NCI-H187 (cell line): ENCODE results near the gene RHOBTB1.

Experiments used
- DNase-seq, 2 experiments: peaks; one replicate each; lab custom pipeline; 2025; lab: John Stamatoyannopoulos, UW

RHOBTB1 gene

GRCh38 chr10:60942134-60942787 is 1.7 kb downstream of the RHOBTB1 start:
- DNase-seq = no peak

- no peak for DNase-seq
These were observed 3.5 kb downstream of the RHOBTB1 start for GRCh38 chr10:60940446-60940845.

- no peak for DNase-seq
These were observed 6.0 kb downstream of the RHOBTB1 start for GRCh38 chr10:60937784-60938654.

- no peak for DNase-seq
These were observed 7.0 kb downstream of the RHOBTB1 start for GRCh38 chr10:60937022-60937421.

- no peak for DNase-seq
These were observed 9.5 kb downstream of the RHOBTB1 start for GRCh38 chr10:60934215-60935175.

- no peak for DNase-seq
These were observed 11.2 kb downstream of the RHOBTB1 start for GRCh38 chr10:60932756-60933155.

- DNase-seq = no peak
These were observed 13.7 kb downstream of the RHOBTB1 start for GRCh38 chr10:60930237-60930636.

GRCh38 chr10:60921633-60922032 is 22.4 kb downstream of the RHOBTB1 start:
- no peak for DNase-seq

- DNase-seq = no peak
These were observed 23.5 kb downstream of the RHOBTB1 start for GRCh38 chr10:60920479-60920878.

- DNase-seq = no peak
These were observed 24.4 kb downstream of the RHOBTB1 start for GRCh38 chr10:60919551-60919950.

GRCh38 chr10:60917331-60918280 is 26.4 kb downstream of the RHOBTB1 start:
- no peak for DNase-seq

GRCh38 chr10:60916025-60916424 is 28.0 kb downstream of the RHOBTB1 start:
- no peak for DNase-seq

GRCh38 chr10:60914690-60915141 is 29.3 kb downstream of the RHOBTB1 start:
- DNase-seq = no peak

- DNase-seq = no peak
These were observed 30.3 kb downstream of the RHOBTB1 start for GRCh38 chr10:60913657-60914056.

GRCh38 chr10:60913071-60913470 is 30.9 kb downstream of the RHOBTB1 start:
- no peak for DNase-seq

GRCh38 chr10:60911715-60912114 is 32.3 kb downstream of the RHOBTB1 start:
- no peak for DNase-seq

- DNase-seq = no peak
These were observed 32.8 kb downstream of the RHOBTB1 start for GRCh38 chr10:60911216-60911615.

GRCh38 chr10:60910543-60910942 is 33.4 kb downstream of the RHOBTB1 start:
- no peak for DNase-seq

GRCh38 chr10:60908896-60909295 is 35.1 kb downstream of the RHOBTB1 start:
- DNase-seq = no peak

GRCh38 chr10:60908031-60908430 is 36.0 kb downstream of the RHOBTB1 start:
- DNase-seq = no peak

GRCh38 chr10:60907236-60907635 is 36.7 kb downstream of the RHOBTB1 start:
- DNase-seq = no peak
